Erythroblast (primary cell): ENCODE data around the gene AEBP1.

Experiments
- GATA1 ChIP-seq: IDR thresholded peaks from 2 replicates; pipeline ENCODE4 v1.6.1; 2011; ENCODE audit warnings: low read depth, mild to moderate bottlenecking, control low read depth, low read length, moderate library complexity
- POLR2A ChIP-seq: IDR thresholded peaks from 2 replicates; pipeline ENCODE4 v1.6.1; 2011; ENCODE audit warnings: mild to moderate bottlenecking, low read length

DNA sequence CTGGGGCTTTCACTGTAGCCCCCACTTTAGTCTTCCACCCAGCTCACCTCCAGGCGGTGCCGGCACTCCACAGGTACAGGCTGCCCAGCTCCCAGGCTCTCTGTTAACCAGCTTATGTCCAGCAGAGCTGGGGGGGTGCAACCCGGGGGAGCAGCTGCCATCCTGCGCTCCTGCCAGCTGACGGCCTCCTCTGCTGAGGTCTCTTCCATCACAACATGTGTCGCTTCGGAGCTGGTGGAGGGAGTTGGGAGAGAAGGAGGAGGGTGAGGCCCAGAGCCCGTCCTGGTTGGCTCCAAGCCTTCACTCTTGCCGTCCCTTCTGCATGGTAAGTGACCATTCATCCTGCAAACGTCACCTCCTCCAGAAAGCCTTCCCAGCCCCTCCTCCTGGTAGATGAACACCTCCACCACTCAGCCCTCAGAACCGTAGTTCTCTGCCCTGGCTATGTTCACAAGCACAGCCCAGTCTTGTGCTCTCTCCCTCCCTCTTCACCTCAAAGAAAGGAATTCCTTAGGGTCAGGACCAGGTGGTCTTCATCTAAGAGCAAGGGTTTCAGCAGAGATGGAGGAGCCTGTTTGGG lies 23.4 kb upstream of the AEBP1 start:
- TF ChIP-seq POLR2A (no peak), GATA1 (no peak)
